ENCODE measurements around the gene POFUT1. TPM values are rescaled to one million over a fixed set of nuclear protein-coding genes. Genes with fewer than 3 reads are reported as not detected.

POFUT1 gene
- polyA plus RNA-seq, 2 of the 4 experiments (the other 2 are of a cell fraction): 29.6 to 43.9 TPM

GRCh38 chr20:32201296-32201976, 6.2 kb upstream of the POFUT1 start:
- no peaks in the 10 kb centered on the region for H3K9me3 ChIP-seq
- no peak for FAIRE-seq
- TF ChIP-seq ESRRA (IDR thresholded peaks at IDR 0.05; ENCODE audit: borderline replicate concordance, low read length): no peak
- TF ChIP-seq MYC (IDR thresholded peaks at IDR 0.05; ENCODE audit: borderline replicate concordance, low read length): no peak
- no peak for TF ChIP-seq EP300 (IDR thresholded peaks at IDR 0.05)
- TF ChIP-seq PHF8 (IDR thresholded peaks at IDR 0.05; ENCODE audit: borderline replicate concordance, low read depth): no peak
- no peak for TF ChIP-seq ZNF302 (CRISPR knock-in tag; IDR thresholded peaks at IDR 0.05)
- no peak for TF ChIP-seq NR3C1 (IDR thresholded peaks at IDR 0.05)
- TF ChIP-seq, protein P1, sequence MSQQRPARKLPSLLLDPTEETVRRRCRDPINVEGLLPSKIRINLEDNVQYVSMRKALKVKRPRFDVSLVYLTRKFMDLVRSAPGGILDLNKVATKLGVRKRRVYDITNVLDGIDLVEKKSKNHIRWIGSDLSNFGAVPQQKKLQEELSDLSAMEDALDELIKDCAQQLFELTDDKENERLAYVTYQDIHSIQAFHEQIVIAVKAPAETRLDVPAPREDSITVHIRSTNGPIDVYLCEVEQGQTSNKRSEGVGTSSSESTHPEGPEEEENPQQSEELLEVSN (IDR thresholded peaks at IDR 0.05; ENCODE audit: borderline replicate concordance, low read depth): no peak
- TF ChIP-seq RARB (CRISPR knock-in tag; IDR thresholded peaks at IDR 0.05): no peak
- TF ChIP-seq CHD4 (IDR thresholded peaks at IDR 0.05; ENCODE audit: borderline replicate concordance): no peak
- TF ChIP-seq ZC3H11A (IDR thresholded peaks at IDR 0.05): no peak
- TF ChIP-seq ELK1 (IDR thresholded peaks at IDR 0.05; ENCODE audit: low read depth, low read length): no peak
- no peak for TF ChIP-seq MAX (IDR thresholded peaks at IDR 0.05)
- no peak for TF ChIP-seq MAFK (IDR thresholded peaks at IDR 0.05; ENCODE audit: partially characterized antibody)
- no peak for TF ChIP-seq ATOH8 (CRISPR knock-in tag; IDR thresholded peaks at IDR 0.05; ENCODE audit: low read depth)
- no peak for TF ChIP-seq RNF2 (IDR thresholded peaks at IDR 0.05; ENCODE audit: borderline replicate concordance, low read depth)
- TF ChIP-seq HOXA7 (CRISPR knock-in tag; IDR thresholded peaks at IDR 0.05): no peak
- no peak for TF ChIP-seq ZSCAN20 (CRISPR knock-in tag; IDR thresholded peaks at IDR 0.05)
- WGBS (ENCODE audit: missing lambda C conversion rate): 89% methylated on average over 4 of the region's 4 CpGs
- DNase-seq (ENCODE audit: low read depth in 1 of 2, low spot score in 1 of 2): no peak
- H3K4me3 ChIP-seq: no peak overlapping the region
- ChIA-PET CTCF (interaction anchor here (1.0 kb wide), 2 partner anchors 171 to 255 kb away, joined by 3 read pairs; no protein-coding TSS in a partner anchor), POLR2A (interaction anchor here (0.6 kb wide), 1 partner anchor 62 kb away, joined by 5 read pairs; no protein-coding TSS in a partner anchor)
- no peak overlapping the region for H3K4me2 ChIP-seq
- H3K4me1 ChIP-seq: peaks cover 13% of the 10 kb centered on the region; the same call in 2 of the 3 replicates
- no peak for ATAC-seq
- H3K27ac ChIP-seq: no peak overlapping the region

DNA sequence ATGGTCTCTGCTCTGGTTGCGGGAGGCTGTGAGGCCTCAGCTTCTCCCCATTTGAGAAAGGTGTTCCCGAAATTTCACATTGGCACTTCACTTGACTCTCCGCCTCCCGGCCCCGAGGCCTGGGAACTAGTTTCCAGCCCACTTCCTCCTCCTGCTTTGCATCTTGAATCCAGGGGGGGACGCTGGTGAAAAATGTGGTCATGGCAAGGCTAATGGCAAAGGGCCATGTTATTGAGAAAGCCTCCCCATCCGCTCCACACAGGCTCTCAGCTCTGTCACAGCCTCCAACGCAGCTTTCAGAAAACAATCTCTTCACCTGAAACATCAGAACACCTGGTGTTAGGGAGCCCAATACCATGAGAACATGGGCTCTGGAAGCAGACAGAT, 5.7 kb upstream of the POFUT1 start:
- DNase-seq (ENCODE audit: low read depth in 1 of 2, low spot score in 1 of 2): no peak
- no peak for TF ChIP-seq REST (IDR thresholded peaks at IDR 0.05)
- TF ChIP-seq ATOH8 (CRISPR knock-in tag; IDR thresholded peaks at IDR 0.05; ENCODE audit: low read depth): no peak
- no peak for TF ChIP-seq CHD2 (IDR thresholded peaks at IDR 0.05; ENCODE audit: low read length, partially characterized antibody)
- no peak for TF ChIP-seq RFX5 (IDR thresholded peaks at IDR 0.05)
- TF ChIP-seq ESRRA (IDR thresholded peaks at IDR 0.05; ENCODE audit: borderline replicate concordance, low read length): no peak
- WGBS (ENCODE audit: missing lambda C conversion rate): 94% methylated on average over 8 of the region's 8 CpGs
- Histone ChIP-seq H3K27ac (no peak overlapping the region), H3K4me1 (peaks cover 15% of the 10 kb centered on the region; the same call in 2 of the 3 replicates), H3K4me2 (no peak overlapping the region), H3K9me3 (no peaks in the 10 kb centered on the region), H3K4me3 (no peak overlapping the region)
- ATAC-seq: no peak
- CTCF ChIA-PET: interaction anchor here (1.0 kb wide), 1 partner anchor 171 kb away, joined by 3 read pairs; no protein-coding TSS in a partner anchor
- no peak for FAIRE-seq
- POLR2A ChIA-PET: interaction anchor here (0.6 kb wide), 1 partner anchor 61 kb away, joined by 5 read pairs; no protein-coding TSS in a partner anchor

All from A549 (cell line).